GM21723 (cell line): ENCODE data around the gene FANCI.
"Not testable (repeated sequence)": the region's sequence is repeated elsewhere in the genome, so short reads cannot be mapped to it uniquely, and the experiment has no call there.

Experiments used
- ATAC-seq: cut with Tn5 transposase; IDR thresholded peaks from one replicate; pipeline ENCODE4 v1.9.1; 2021; ENCODE audit warnings: mild to moderate bottlenecking, moderate library complexity; ENCODE audit not compliant: unreplicated experiment

FANCI gene

GRCh38 chr15:89221543-89221942 lies 22.2 kb upstream of the FANCI start, which contains the start of gene RLBP1:
TSS of gene RLBP1 (minus strand) at chr15:89221579. CDS start at chr15:89218975, 2,604 bp downstream.
- ATAC-seq, result no peak

DNA sequence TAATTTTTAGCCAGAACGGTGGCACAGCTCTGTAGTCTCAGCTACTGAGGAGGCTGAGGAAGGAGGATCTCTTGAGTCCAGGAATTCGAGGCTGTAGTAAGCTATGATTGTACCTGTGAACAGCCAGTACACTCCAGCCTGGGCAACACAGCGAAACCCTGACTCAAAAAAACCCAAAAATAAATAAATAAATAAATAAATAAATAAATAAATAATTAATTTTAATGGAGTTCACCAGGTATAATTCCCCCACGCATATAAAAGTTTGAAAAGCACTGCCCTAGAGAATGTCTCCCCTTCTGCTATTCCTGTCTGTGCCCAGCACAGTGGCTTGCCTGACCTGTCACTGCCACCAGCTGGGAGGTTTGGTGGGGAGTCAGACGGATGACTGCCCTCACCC lies 18.2 kb upstream of the FANCI start:
- no peak for ATAC-seq

DNA sequence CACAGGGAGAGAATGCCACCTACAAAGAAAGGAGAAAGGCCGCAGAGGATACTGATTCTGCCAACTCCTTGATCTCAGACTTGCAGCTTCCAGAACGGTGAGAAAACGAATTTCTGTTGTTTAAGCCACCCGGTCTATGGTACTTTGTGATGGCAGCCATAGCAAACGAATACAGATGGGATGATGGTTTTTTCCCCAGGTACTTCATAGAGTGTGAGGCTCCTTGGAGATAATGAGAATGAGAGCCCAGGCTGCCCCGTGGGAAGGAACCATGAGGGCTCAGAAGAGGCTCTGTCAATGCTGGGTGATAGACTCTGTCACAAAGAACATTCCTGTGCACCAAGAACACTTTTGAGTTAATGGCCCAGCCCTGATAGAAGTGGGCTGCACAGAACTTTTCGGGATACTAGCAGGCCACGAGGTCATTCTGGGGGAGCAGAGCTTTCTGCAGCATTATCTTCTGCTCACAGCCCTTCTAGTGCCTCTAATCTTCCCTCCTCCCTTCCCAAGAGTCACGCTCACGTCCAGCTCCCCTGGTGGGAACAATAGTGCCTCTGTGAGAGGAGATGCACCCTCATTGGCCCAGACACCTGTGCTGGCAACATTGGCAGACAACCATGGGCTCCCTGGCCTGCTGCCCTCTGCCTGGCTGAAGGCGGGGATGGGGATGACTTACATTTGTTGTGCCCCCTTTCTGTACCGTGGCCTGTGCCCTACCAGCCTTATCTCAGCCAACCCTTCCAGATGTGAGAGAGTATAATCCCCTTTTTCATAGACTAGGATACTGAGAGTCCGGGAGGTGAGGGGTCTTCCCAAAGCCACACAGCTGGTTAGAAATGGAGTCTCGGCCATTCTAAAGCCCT lies 17.2 kb upstream of the FANCI start:
- ATAC-seq, result no peak

DNA sequence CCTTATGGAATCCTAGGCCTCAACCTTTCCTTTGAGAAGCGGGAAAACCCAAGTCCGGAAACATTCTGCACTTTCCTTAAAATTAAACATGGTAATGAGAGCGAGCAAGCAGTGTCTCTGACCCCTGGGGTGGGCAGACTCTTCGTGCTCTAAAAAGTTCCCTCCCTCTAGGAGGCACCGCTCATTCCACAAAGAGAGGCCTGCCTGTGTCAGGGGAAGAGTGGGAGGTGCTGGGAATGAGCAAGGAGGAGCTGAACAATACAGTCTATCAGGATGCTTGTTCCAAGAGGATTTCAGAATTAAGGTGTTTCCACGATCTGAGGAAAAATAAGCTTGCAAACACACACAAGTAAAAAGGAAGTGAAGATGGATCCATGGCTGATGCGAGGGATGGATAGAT lies 16.4 kb upstream of the FANCI start:
- no peak for ATAC-seq

DNA sequence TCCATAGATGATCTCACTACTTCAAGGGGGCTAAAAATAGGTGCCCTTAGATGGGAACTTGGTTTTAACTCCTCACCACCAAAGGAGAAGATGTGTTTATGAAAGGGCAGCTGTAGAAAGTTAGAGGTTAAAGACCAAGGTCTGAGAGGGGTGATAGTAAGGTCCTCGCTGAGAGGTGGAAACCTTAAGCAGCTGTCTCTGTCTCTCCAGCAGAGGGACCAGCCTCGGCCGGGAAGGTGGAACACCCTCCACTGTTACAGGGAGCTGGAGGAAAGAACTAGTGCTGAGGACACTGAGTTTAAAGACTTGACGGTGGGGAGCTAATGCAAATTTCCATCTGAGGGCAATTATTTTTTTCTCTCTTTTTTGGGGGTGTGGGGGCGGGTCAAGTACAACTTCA lies 13.5 kb upstream of the FANCI start:
- ATAC-seq, result no peak

DNA sequence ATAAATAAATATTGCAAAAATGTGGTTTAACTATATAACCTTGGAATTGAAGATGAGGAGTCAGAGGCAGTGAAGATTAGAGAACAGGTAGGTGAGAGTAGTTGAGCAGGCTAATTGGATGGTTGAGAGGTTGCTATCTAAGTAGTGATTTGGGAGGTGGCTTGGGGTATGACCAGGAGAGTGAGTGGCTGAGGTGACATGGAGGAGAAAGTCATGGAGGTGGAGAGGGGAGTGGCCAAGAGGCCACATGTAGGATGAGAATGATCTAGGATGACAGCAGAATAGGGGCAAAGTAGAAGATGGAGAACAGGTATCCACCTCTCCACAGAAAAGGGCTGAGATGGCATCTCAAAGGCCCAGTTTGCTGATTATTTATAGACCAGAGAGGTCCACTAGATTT lies 11.9 kb upstream of the FANCI start:
- ATAC-seq, result no peak

DNA sequence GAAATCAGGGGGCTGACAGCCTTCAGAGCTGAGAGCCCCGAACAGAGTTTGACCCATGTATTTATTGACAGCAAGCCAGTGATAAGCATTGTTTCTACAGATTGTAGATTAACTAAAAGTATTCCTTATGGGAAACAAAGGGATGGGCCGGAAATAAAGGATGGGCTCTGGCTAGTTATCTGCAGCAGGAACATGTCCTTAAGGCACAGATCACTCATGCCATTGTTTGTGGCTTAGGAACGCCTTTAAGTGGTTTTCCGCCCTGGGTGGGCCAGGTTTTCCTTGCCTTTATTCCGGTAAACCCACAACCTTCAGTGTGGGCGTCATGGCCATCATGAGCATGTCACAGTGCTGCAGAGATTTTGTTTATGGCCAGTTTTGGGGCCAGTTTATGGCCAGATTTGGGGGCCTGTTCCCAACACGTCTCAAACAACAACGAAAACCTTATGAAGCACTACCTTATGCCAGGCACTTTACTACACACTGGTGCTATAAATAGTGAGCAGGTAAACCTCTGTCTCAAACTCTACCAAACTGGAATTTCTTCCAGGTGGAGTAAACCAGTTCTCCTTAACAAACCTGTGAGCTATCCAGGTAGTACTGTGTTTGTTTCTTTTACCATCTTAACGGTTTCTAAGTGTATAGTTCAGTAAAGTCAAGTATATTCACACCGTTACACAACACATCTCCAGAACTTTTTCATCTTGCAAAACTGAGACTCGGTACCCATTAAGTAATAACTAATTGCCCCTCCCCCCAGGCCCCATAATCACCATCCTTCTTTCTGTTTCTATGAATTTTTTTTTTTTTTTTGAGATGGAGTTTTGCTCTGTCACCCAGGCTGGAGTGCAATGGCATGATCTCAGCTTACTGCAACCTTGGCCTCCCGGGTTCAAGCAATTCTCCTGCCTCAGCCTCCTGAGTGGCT lies 3.6 kb upstream of the FANCI start:
- ATAC-seq, result not testable (repeated sequence)

DNA sequence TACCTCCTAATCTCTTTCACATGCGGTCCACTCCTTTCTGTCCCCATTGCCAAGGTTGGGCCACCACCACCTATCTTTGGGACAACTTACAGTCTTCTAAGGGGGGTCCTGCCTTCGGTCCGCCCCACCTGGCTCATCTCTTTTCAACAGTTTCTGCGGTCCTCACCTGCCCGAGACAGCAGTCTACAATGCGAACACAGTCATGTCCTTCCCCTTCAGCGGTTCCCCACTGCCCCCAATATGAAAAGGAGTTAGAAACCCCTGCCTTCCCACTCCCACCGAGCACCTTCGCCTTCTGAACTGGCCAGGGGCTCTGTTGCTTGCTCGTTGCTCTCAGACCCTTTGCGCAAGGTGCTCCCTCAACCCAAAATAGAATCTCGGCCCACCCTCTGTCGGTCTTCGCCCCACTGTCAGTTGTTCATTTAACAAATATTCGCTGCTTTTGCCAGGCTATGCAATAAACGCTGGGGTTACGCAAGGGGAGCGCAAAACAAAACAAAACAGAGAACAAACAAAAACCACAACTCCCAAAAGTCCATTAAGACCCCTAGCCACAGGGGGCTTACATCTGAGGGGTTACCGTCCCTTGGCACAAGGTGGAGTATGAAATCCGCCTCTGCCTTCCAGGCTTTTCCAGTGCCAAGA lies 611 bp upstream of the FANCI start:
- ATAC-seq, result no peak

DNA sequence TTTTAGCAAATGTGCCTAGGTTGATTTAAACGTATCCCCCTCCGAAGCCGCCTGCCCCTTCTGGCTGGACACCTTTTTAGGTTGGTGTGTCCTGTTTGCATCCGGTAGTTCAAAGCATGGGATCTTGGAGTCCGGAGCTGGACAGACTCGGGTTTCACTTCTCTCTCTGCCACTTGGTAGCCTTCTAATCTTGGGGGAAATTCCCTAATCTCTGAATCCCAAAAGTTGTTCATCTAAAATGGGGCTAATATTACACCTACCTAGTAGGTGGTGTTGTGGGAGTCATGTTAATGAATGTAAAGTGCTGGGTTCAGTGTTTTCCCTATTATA lies 760 bp downstream of the FANCI start:
- ATAC-seq, result peak; percentile 31

DNA sequence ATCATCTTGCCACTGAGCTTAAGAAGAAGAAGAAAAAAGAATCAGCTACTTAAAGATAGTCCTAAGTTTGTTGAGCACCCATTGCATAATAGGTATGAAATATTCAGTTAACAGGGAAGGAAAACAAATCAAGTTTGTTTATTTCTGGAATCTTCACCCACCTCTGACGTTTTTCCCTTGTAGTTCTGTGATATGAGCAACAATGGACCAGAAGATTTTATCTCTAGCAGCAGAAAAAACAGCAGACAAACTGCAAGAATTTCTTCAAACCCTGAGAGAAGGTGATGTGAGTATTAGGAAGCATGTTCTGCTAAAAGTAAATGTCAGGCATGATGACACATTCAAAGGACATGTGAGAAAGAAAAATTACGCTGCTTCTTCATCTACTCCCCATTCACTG lies 3.7 kb downstream of the FANCI start:
- no peak for ATAC-seq

GRCh38 chr15:89248584-89248983 lies 4.8 kb downstream of the FANCI start:
- ATAC-seq, result no peak

GRCh38 chr15:89250142-89250541 lies 6.4 kb downstream of the FANCI start:
- not testable (repeated sequence) for ATAC-seq

GRCh38 chr15:89277281-89277680 lies 33.5 kb downstream of the FANCI start:
- ATAC-seq, result not testable (repeated sequence)

- no peak for ATAC-seq
Observed at GRCh38 chr15:89278307-89278706, 34.5 kb downstream of the FANCI start.

DNA sequence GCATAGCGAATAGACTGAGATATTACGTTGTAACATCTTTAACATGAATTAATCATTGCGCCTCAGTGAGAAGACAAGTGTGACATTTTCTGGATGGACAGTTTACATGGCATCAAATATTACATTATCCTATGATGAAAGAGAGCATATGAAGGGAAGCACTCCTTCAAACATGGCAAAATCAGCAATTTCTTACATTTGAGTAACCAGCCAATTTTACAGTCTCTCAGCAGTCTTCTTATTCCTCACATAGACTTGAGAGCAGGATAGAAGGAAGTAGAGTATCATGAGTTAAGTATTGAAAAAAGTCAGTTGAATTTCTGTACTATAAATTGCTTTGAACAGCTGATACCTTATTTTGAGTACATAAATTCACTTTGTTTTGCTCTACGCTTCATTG lies 38.9 kb downstream of the FANCI start:
- no peak for ATAC-seq

DNA sequence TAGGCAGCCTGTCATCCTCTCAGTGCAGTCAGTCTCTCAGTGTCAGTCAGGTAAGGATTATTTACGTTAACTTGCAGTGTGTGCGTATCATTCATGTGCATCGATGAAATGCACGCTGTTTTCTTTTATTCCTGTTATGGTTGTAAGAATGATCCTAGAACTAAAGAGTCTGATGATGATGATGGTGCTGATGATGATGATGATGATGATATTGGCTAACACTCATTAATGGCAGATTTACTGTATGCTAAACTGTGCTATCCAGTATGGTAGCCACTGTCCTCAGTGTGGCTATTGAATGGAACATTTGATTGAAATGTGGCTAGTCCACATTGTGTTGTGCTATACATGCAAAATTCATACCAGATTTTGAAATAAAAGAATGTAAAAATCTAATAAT lies 39.4 kb downstream of the FANCI start:
- ATAC-seq, result no peak

DNA sequence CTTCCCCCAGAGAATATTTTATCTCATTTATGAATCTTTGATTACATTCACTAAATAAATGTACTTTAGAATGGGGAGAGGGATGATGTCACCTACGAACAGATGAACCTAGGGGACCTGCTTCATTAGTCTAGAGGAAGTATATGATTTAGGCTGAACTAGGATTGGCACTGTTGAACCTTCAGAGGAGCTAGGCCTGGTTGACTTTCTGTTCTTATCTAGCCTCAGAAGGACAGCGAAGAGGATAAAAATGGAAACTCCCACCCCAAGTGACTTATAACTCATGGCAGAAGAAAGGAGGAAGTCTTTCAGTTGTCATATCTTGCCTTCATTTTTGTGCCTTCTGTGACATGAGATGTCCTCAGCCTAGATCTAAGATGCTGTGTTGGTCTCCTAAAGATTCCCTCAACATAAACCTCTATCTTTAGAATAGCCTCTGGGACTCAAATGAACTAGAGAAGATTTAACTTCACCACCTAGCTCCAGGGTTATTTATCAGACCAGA lies 48.2 kb downstream of the FANCI start:
- ATAC-seq, result no peak

- no peak for ATAC-seq
Observed at GRCh38 chr15:89293012-89293411, 49.2 kb downstream of the FANCI start.

DNA sequence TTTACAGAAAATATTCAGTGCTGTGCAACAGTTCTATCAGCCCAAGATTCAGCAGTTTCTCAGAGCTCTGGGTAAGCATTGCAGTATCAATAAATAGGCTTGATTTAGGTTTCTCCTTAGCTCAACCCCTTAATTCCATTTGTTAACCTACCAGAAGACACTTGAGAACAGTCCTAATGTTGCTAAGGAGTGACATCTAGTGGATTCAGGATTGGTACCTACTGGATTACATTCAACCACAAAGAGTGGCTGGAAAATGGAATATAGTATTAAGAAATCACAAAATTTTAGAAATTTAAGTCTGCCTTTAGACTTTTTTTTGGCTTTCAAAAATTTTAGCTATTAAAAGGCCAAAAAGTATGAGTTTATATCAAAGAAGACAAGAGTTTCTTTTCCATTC lies 56.1 kb downstream of the FANCI start:
- ATAC-seq, result no peak

DNA sequence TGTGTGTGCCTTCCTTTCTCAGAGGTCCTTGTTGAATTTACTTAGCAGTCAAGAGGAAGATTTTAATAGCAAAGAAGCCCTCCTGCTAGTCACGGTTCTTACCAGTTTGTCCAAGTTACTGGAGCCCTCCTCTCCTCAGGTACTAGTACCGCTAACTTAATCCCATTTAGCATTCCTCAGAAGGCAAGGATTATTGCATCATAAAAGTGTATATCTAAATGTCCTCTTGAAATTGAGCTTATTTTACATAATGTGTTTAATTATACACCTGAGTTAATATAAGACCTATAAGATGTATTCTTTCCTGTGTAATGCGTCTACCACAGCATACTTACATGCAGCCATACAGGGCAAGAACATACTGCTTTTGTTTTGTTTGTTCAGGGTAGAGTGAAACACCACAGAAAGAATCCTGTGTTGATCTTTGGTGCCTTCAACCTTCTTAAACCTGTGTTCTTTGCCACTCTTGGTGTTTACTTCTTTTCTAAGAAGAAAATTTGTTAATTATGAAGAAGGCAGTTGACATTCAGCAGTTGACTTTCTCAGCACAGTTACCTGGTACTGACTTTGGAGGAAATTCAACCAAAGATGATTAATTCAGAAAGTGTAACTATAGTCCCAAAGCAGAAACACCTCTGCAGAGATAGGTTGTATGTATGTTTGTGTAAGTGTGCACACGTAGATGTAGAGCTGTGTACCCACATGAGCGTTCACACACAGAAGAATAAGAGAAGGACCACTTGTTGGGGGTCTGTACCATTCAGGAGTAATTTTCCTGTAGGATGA lies 57.7 kb downstream of the FANCI start:
- no peak for ATAC-seq
